Stomach smooth muscle (tissue), 2 donors: ENCODE results near the gene GLP2R.

ENCODE experiments used
- H3K27ac ChIP-seq: one replicate; pipeline ENCODE4 v1.7.0; 2013; ENCODE audit warnings: mild to moderate bottlenecking, low read length, inconsistent platforms
- H3K27me3 ChIP-seq, 2 donors: one replicate each; pipeline ENCODE4 v1.7.0; 2013; ENCODE audit warnings: low read length in 2 of 2; ENCODE audit not compliant: insufficient read depth in 2 of 2, control insufficient read depth in 1 of 2
- H3K36me3 ChIP-seq, 2 donors: one replicate each; pipeline ENCODE4 v1.7.0; 2013; ENCODE audit warnings: low read length in 2 of 2; ENCODE audit not compliant: control insufficient read depth in 2 of 2, insufficient read depth in 2 of 2
- H3K4me1 ChIP-seq: one replicate; pipeline ENCODE4 v1.7.0; 2013; ENCODE audit warnings: low read length; ENCODE audit not compliant: control insufficient read depth, insufficient read depth
- H3K4me3 ChIP-seq, 2 donors: one replicate each; pipeline ENCODE4 v1.7.0; 2013; ENCODE audit warnings: low read length in 2 of 2
- H3K9ac ChIP-seq, 2 donors: one replicate each; pipeline ENCODE4 v1.7.0; 2013; ENCODE audit warnings: low read length in 2 of 2, mild to moderate bottlenecking in 1 of 2
- H3K9me3 ChIP-seq, 2 donors: one replicate each; pipeline ENCODE4 v1.7.0; 2013; ENCODE audit warnings: low read length in 2 of 2; ENCODE audit not compliant: control insufficient read depth in 2 of 2
- donor health status: healthy.
- donor health status: Pancreatic carcinoma.

The GLP2R gene

GRCh38 chr17:9854255-9854654, 28.5 kb downstream of the GLP2R start:
- Histone ChIP-seq H3K9ac (no peak overlapping the region), H3K9me3 (peaks cover 0 to 3% of the 10 kb centered on the region in 2 donors), H3K27ac (no peak overlapping the region), H3K36me3 (peaks cover 0 to 2% of the 10 kb centered on the region in 2 donors), H3K4me3 (no peak overlapping the region), H3K27me3 (no peaks in the 10 kb centered on the region), H3K4me1 (no peaks in the 10 kb centered on the region)

- no peaks in the 10 kb centered on the region for H3K27me3 ChIP-seq
- no peak overlapping the region for H3K27ac ChIP-seq
These were observed 29.3 kb downstream of the GLP2R start for GRCh38 chr17:9855036-9855435.

GRCh38 chr17:9859781-9860180, 34.1 kb downstream of the GLP2R start:
- Histone ChIP-seq H3K27ac (no peak overlapping the region), H3K4me3 (no peak overlapping the region), H3K27me3 (no peaks in the 10 kb centered on the region), H3K9ac (no peak overlapping the region), H3K9me3 (peaks cover 0 to 11% of the 10 kb centered on the region in 2 donors), H3K36me3 (peaks cover 0 to 2% of the 10 kb centered on the region in 2 donors), H3K4me1 (no peaks in the 10 kb centered on the region)

More at GRCh38 chr17:9855036-9855435, 29.3 kb downstream of the GLP2R start:
- Histone ChIP-seq H3K9me3 (peaks cover 0 to 6% of the 10 kb centered on the region in 2 donors), H3K9ac (no peak overlapping the region), H3K4me1 (no peaks in the 10 kb centered on the region), H3K36me3 (peaks cover 0 to 2% of the 10 kb centered on the region in 2 donors), H3K4me3 (no peak overlapping the region)

- Histone ChIP-seq H3K9ac (no peak overlapping the region), H3K4me3 (no peak overlapping the region), H3K27ac (no peak overlapping the region), H3K27me3 (no peaks in the 10 kb centered on the region), H3K9me3 (peaks cover 0 to 11% of the 10 kb centered on the region in 2 donors), H3K36me3 (peaks cover 0 to 2% of the 10 kb centered on the region in 2 donors), H3K4me1 (no peaks in the 10 kb centered on the region)
These were observed 35.1 kb downstream of the GLP2R start for GRCh38 chr17:9860851-9861250.

- H3K4me1 ChIP-seq: no peaks in the 10 kb centered on the region
- no peak overlapping the region for H3K9ac ChIP-seq
These were observed 36.5 kb downstream of the GLP2R start for GRCh38 chr17:9862220-9862619.

GRCh38 chr17:9862949-9863348, 37.2 kb downstream of the GLP2R start:
- no peaks in the 10 kb centered on the region for H3K36me3 ChIP-seq
- peaks cover 0 to 10% of the 10 kb centered on the region in 2 donors for H3K9me3 ChIP-seq
- no peak overlapping the region for H3K9ac ChIP-seq
- H3K4me1 ChIP-seq: no peaks in the 10 kb centered on the region
- H3K27ac ChIP-seq: no peak overlapping the region
- no peaks in the 10 kb centered on the region for H3K27me3 ChIP-seq
- no peak overlapping the region for H3K4me3 ChIP-seq

More at GRCh38 chr17:9862220-9862619, 36.5 kb downstream of the GLP2R start:
- peaks cover 0 to 2% of the 10 kb centered on the region in 2 donors for H3K36me3 ChIP-seq
- no peak overlapping the region for H3K27ac ChIP-seq
- no peak overlapping the region for H3K4me3 ChIP-seq
- H3K27me3 ChIP-seq: no peaks in the 10 kb centered on the region
- peaks cover 0 to 11% of the 10 kb centered on the region in 2 donors for H3K9me3 ChIP-seq

- Histone ChIP-seq H3K27me3 (no peaks in the 10 kb centered on the region), H3K36me3 (no peaks in the 10 kb centered on the region), H3K4me3 (no peak overlapping the region)
These were observed 39.9 kb downstream of the GLP2R start for GRCh38 chr17:9865586-9865985.

GRCh38 chr17:9868552-9868951, 42.8 kb downstream of the GLP2R start:
- no peak overlapping the region for H3K9ac ChIP-seq
- H3K9me3 ChIP-seq: no peaks in the 10 kb centered on the region
- H3K4me1 ChIP-seq: no peaks in the 10 kb centered on the region
- H3K27me3 ChIP-seq: no peaks in the 10 kb centered on the region
- no peak overlapping the region for H3K4me3 ChIP-seq
- H3K27ac ChIP-seq: no peak overlapping the region
- no peaks in the 10 kb centered on the region for H3K36me3 ChIP-seq

More at GRCh38 chr17:9865586-9865985, 39.9 kb downstream of the GLP2R start:
- Histone ChIP-seq H3K9ac (no peak overlapping the region), H3K27ac (no peak overlapping the region), H3K9me3 (no peaks in the 10 kb centered on the region), H3K4me1 (no peaks in the 10 kb centered on the region)

GRCh38 chr17:9872852-9873251, 47.1 kb downstream of the GLP2R start:
- Histone ChIP-seq H3K9ac (no peak overlapping the region), H3K27ac (no peak overlapping the region), H3K27me3 (no peaks in the 10 kb centered on the region), H3K36me3 (no peaks in the 10 kb centered on the region), H3K4me1 (peaks cover 12% of the 10 kb centered on the region), H3K9me3 (no peaks in the 10 kb centered on the region), H3K4me3 (no peak overlapping the region)

GRCh38 chr17:9874722-9875121, 49.0 kb downstream of the GLP2R start:
- H3K4me3 ChIP-seq: no peak overlapping the region
- H3K27me3 ChIP-seq: no peaks in the 10 kb centered on the region
- no peaks in the 10 kb centered on the region for H3K9me3 ChIP-seq
- H3K4me1 ChIP-seq: peaks cover 12% of the 10 kb centered on the region
- no peaks in the 10 kb centered on the region for H3K36me3 ChIP-seq
- H3K9ac ChIP-seq: no peak overlapping the region
- peak overlapping the region; percentile 31 for H3K27ac ChIP-seq

GRCh38 chr17:9875441-9875840, 49.7 kb downstream of the GLP2R start:
- Histone ChIP-seq H3K9ac (no peak overlapping the region), H3K4me1 (peaks cover 12% of the 10 kb centered on the region), H3K36me3 (no peaks in the 10 kb centered on the region), H3K9me3 (no peaks in the 10 kb centered on the region), H3K27ac (peak overlapping the region; percentile 31), H3K4me3 (no peak overlapping the region), H3K27me3 (no peaks in the 10 kb centered on the region)
